ENCODE results near the gene DSTYK.

GRCh38 chr1:205247130-205247921 is 35.8 kb upstream of the DSTYK start:
- TF ChIP-seq EZH2phosphoT487 (IDR thresholded peaks at IDR 0.05; ENCODE audit: low read length) (no peak), CTCF (IDR thresholded peaks at IDR 0.05; ENCODE audit: low read length) (no peak), EZH2 (optimal IDR thresholded peaks at IDR 0.05; ENCODE audit: low read depth, low read length) (no peak)

Data from MM.1S (cell line).